H1 (cell line): ENCODE data around the gene GLYR1. TPM values are rescaled to one million over a fixed set of nuclear protein-coding genes. Genes with fewer than 3 reads are reported as not detected.

ENCODE experiments used
- CTCF ChIA-PET: fragments of 300-600 bp; sonication (Branson Sonifier 250); formaldehyde crosslinking; loops from one replicate; lab custom pipeline; 2021; ENCODE audit not compliant: partially characterized antibody; lab: Charles Lee
- POLR2A ChIA-PET: fragments of 300-600 bp; sonication (Branson Sonifier 250); formaldehyde crosslinking; loops from one replicate; lab custom pipeline; 2021; ENCODE audit warnings: inconsistent platforms; ENCODE audit not compliant: partially characterized antibody; lab: Charles Lee
- DNase-seq, 2 experiments: peaks; one replicate each; pipeline versions ENCODE4 v3.0.0 to v3.0.0-alpha.2; 2010 to 2022; ENCODE audit warnings: low spot score in 2 of 2, low read depth in 1 of 2, mixed read lengths in 1 of 2
- FAIRE-seq: peaks from 2 replicates; lab custom pipeline; 2011; peaks lifted over from hg19 to GRCh38; lab: Jason Lieb, UNC
- H2AFZ ChIP-seq: 2 replicates; pipeline ENCODE4 v1.8.1; 2012; ENCODE audit warnings: low read length, inconsistent platforms
- H2AK5ac ChIP-seq: 2 replicates; pipeline ENCODE4 v1.6.1; 2013; ENCODE audit warnings: low read depth, low read length
- H2BK120ac ChIP-seq: replicated peaks from 2 replicates; pipeline ENCODE3; 2013; ENCODE audit warnings: low read depth, low read length, inconsistent platforms
- H2BK12ac ChIP-seq: 2 replicates; pipeline ENCODE4 v1.6.1; 2013; ENCODE audit warnings: low read depth, low read length
- H2BK15ac ChIP-seq: 2 replicates; pipeline ENCODE4 v1.6.1; 2013; ENCODE audit warnings: low read length
- H2BK20ac ChIP-seq: 2 replicates; pipeline ENCODE4 v1.6.1; 2013; ENCODE audit warnings: low read length
- H2BK5ac ChIP-seq: 2 replicates; pipeline ENCODE4 v1.6.1; 2013; ENCODE audit warnings: low read depth, low read length
- H3K14ac ChIP-seq: 2 replicates; pipeline ENCODE4 v1.6.1; 2013; ENCODE audit warnings: inconsistent platforms; ENCODE audit not compliant: insufficient read length
- H3K18ac ChIP-seq: 2 replicates; pipeline ENCODE4 v1.6.1; 2013; ENCODE audit warnings: low read length; ENCODE audit errors: extremely low read depth
- H3K23ac ChIP-seq: 2 replicates; pipeline ENCODE4 v1.6.1; 2013; ENCODE audit warnings: inconsistent platforms; ENCODE audit not compliant: insufficient read length
- H3K23me2 ChIP-seq: 2 replicates; pipeline ENCODE4 v1.6.1; 2013; ENCODE audit warnings: low read depth, low read length
- H3K27ac ChIP-seq: 2 replicates; pipeline ENCODE4 v1.6.1; 2011; ENCODE audit warnings: low read depth, low read length, inconsistent platforms
- H3K27me3 ChIP-seq, 4 experiments: replicated peaks in 1 of 4; 1 replicate in 1 of 4; 2 replicates in 3 of 4; pipeline versions ENCODE4 v1.6.1 to v1.8.1; 2011 to 2013; ENCODE audit warnings: low read length in 3 of 4, mild to moderate bottlenecking in 3 of 4, inconsistent platforms in 2 of 4, mixed read lengths in 2 of 4, moderate library complexity in 1 of 4; ENCODE audit not compliant: control insufficient read depth in 3 of 4, insufficient read depth in 3 of 4; ENCODE audit errors: extremely low read depth in 1 of 4
- H3K36me3 ChIP-seq, 4 experiments: 2 replicates each; pipeline versions ENCODE4 v1.6.1 to v1.8.1; 2011 to 2013; ENCODE audit warnings: mild to moderate bottlenecking in 4 of 4, low read length in 3 of 4, moderate library complexity in 2 of 4, control low read depth in 1 of 4, inconsistent platforms in 1 of 4; ENCODE audit not compliant: insufficient read depth in 4 of 4, control insufficient read depth in 2 of 4
- H3K4ac ChIP-seq: replicated peaks from 2 replicates; pipeline ENCODE3; 2013; ENCODE audit warnings: low read length, low read depth, mixed read lengths, inconsistent platforms; ENCODE audit not compliant: insufficient read length
- H3K4me1 ChIP-seq, 4 experiments: replicated peaks in 1 of 4; 1 replicate in 1 of 4; 2 replicates in 3 of 4; pipeline versions ENCODE4 v1.6.1 to v1.8.1; 2011 to 2013; ENCODE audit warnings: low read length in 3 of 4, inconsistent platforms in 2 of 4, mixed read lengths in 1 of 4; ENCODE audit not compliant: insufficient read depth in 4 of 4, control insufficient read depth in 3 of 4
- H3K4me2 ChIP-seq, 2 experiments: 2 replicates each; pipeline versions ENCODE4 v1.6.1 to v1.8.1; 2011 to 2013; ENCODE audit warnings: low read depth in 2 of 2, low read length in 2 of 2, control low read depth in 1 of 2, inconsistent platforms in 1 of 2, mild to moderate bottlenecking in 1 of 2; ENCODE audit not compliant: insufficient read depth in 1 of 2
- H3K4me3 ChIP-seq, 4 experiments: fragments of 200-600, 300-600 bp in 1 of 4; sonication (generic), shearing (Covaris generic), sonication (Bioruptor Twin) in 1 of 4; 2 replicates each; pipeline versions ENCODE4 v1.5.1 to v1.8.1; 2011 to 2016; ENCODE audit warnings: low read length in 4 of 4, low read depth in 3 of 4, control low read depth in 2 of 4, inconsistent platforms in 2 of 4, mild to moderate bottlenecking in 2 of 4, mixed read lengths in 1 of 4, moderate library complexity in 1 of 4; ENCODE audit not compliant: insufficient read depth in 2 of 4; ENCODE audit errors: extremely low read depth in 1 of 4
- H3K56ac ChIP-seq: replicated peaks from 2 replicates; pipeline ENCODE3; 2013; ENCODE audit warnings: low read depth, mild to moderate bottlenecking, mixed read lengths, low read length, inconsistent platforms; ENCODE audit not compliant: insufficient read length
- H3K79me1 ChIP-seq: 2 replicates; pipeline ENCODE4 v1.6.1; 2013; ENCODE audit warnings: low read depth, low read length, control low read depth
- H3K79me2 ChIP-seq, 2 experiments: 2 replicates each; pipeline versions ENCODE4 v1.6.1 to v1.8.1; 2012 to 2013; ENCODE audit warnings: low read length in 2 of 2, mild to moderate bottlenecking in 2 of 2, inconsistent platforms in 1 of 2; ENCODE audit not compliant: insufficient read depth in 2 of 2, control insufficient read depth in 1 of 2
- H3K9ac ChIP-seq, 4 experiments: replicated peaks in 1 of 4; 1 replicate in 1 of 4; 2 replicates in 3 of 4; pipeline versions ENCODE4 v1.6.1 to v1.8.1; 2011 to 2013; ENCODE audit warnings: low read depth in 3 of 4, low read length in 3 of 4, control low read depth in 2 of 4, mild to moderate bottlenecking in 2 of 4, moderate library complexity in 2 of 4, inconsistent platforms in 1 of 4; ENCODE audit errors: extremely low read depth in 1 of 4
- H3K9me3 ChIP-seq, 2 experiments: 2 replicates each; pipeline versions ENCODE4 v1.6.1 to v1.8.1; 2012 to 2013; ENCODE audit warnings: mild to moderate bottlenecking in 2 of 2, moderate library complexity in 2 of 2, control low read depth in 1 of 2, inconsistent platforms in 1 of 2, low read depth in 1 of 2, low read length in 1 of 2, mixed read lengths in 1 of 2; ENCODE audit not compliant: insufficient read depth in 2 of 2
- H4K20me1 ChIP-seq, 2 experiments: replicated peaks in 1 of 2; 2 replicates each; pipeline versions ENCODE3 to v1.8.1; 2011 to 2013; ENCODE audit warnings: inconsistent platforms in 2 of 2, low read length in 2 of 2, mild to moderate bottlenecking in 1 of 2; ENCODE audit not compliant: insufficient read depth in 2 of 2, control insufficient read depth in 1 of 2
- H4K5ac ChIP-seq: 2 replicates; pipeline ENCODE4 v1.6.1; 2013; ENCODE audit warnings: low read length, low read depth, mixed read lengths, inconsistent platforms; ENCODE audit not compliant: insufficient read length
- H4K8ac ChIP-seq: 2 replicates; pipeline ENCODE4 v1.8.0; 2013; ENCODE audit warnings: mild to moderate bottlenecking, moderate library complexity, low read length, inconsistent platforms; ENCODE audit not compliant: insufficient read depth; ENCODE audit errors: extremely low read depth
- H4K91ac ChIP-seq: replicated peaks from 2 replicates; pipeline ENCODE3; 2013; ENCODE audit warnings: low read length, mixed read lengths, inconsistent platforms; ENCODE audit not compliant: insufficient read length
- BCL11A ChIP-seq, 2 experiments: IDR thresholded peaks; one replicate each; pipeline ENCODE4 v1.6.1; 2011; ENCODE audit warnings: low read depth in 2 of 2, low read length in 2 of 2, mild to moderate bottlenecking in 2 of 2
- CBX8 ChIP-seq: fragments of 300-800, 300-1000 bp; sonication (generic); IDR thresholded peaks from 2 replicates; pipeline ENCODE4 v1.7.1; 2016; ENCODE audit warnings: low read depth, low read length, borderline replicate concordance
- CHD2 ChIP-seq: IDR thresholded peaks from 2 replicates; pipeline ENCODE4 v1.6.1; 2012; ENCODE audit warnings: low read length, improper control_type of control experiment
- EP300 ChIP-seq, 2 experiments: IDR thresholded peaks; 1 replicate in 1 of 2; 2 replicates in 1 of 2; pipeline ENCODE4 v1.6.1; 2011 to 2012; ENCODE audit warnings: low read depth in 2 of 2, low read length in 2 of 2, mild to moderate bottlenecking in 2 of 2, borderline replicate concordance in 1 of 2, inconsistent platforms in 1 of 2, moderate library complexity in 1 of 2
- HDAC2 ChIP-seq, 2 experiments: fragments of 300-600 bp in 1 of 2; sonication (generic) in 1 of 2; IDR thresholded peaks; 2 replicates each; pipeline ENCODE4 v1.6.1; 2011 to 2012; ENCODE audit warnings: low read depth in 2 of 2, low read length in 2 of 2, mild to moderate bottlenecking in 2 of 2, moderate library complexity in 2 of 2, borderline replicate concordance in 1 of 2, inconsistent platforms in 1 of 2
- KDM4A ChIP-seq: IDR thresholded peaks from one replicate; pipeline ENCODE4 v1.7.1; 2012; ENCODE audit warnings: low read depth, mild to moderate bottlenecking, moderate library complexity, low read length, inconsistent platforms; ENCODE audit not compliant: severe bottlenecking
- SIN3A ChIP-seq, 2 experiments: IDR thresholded peaks in 1 of 2; conservative IDR thresholded peaks in 1 of 2; 2 replicates each; pipeline ENCODE4 v1.6.1; 2011 to 2012; ENCODE audit warnings: low read length in 2 of 2, improper control_type of control experiment in 1 of 2, low read depth in 1 of 2, mild to moderate bottlenecking in 1 of 2
- SP4 ChIP-seq: IDR thresholded peaks from 2 replicates; pipeline ENCODE4 v1.6.1; 2012; ENCODE audit warnings: low read length, inconsistent platforms
- WGBS, 2 experiments: shearing (Covaris generic) in 1 of 2; methylation state at CpG; one replicate each; pipeline versions ENCODE4 v1.1.6 to v1.1.7; 2013 to 2015; ENCODE audit warnings: low lambda C conversion rate in 2 of 2, mixed read lengths in 2 of 2, inconsistent platforms in 1 of 2, low coverage in 1 of 2, missing lambda C conversion rate in 1 of 2; ENCODE audit not compliant: insufficient replicate concordance in 2 of 2, insufficient coverage in 1 of 2, insufficient read length in 1 of 2; ENCODE audit errors: extremely low coverage in 1 of 2, missing lambda C conversion rate in 1 of 2; 5-methylcytosine and 5-hydroxymethylcytosine counted together
- polyA plus RNA-seq, 7 experiments: library from polyadenylated mRNA; depleted of rRNA in 3 of 7; stranded (reverse) in 5 of 7; unstranded in 2 of 7; fragments of >200 nt in 5 of 7; fragments of 200-250 nt in 2 of 7; gene quantifications; 1 replicate in 5 of 7; 2 replicates in 1 of 7; 4 replicates in 1 of 7; pipeline versions ENCODE4 v1.2.1 to v1.2.3, GENCODE V29; 2011 to 2013; ENCODE audit warnings: missing spikeins in 2 of 7, mixed read lengths in 2 of 7
- total RNA-seq: library from RNA; stranded (reverse); fragmentation: NEBNext Ultra II Directional; extraction: Animal tissue kit (Norgen Biotek cat#: 25700); gene quantifications from 2 replicates; pipeline ENCODE4 v1.2.1, GENCODE V29; 2021
- TF ChIP-seq, protein P1 (sequence below), 3 experiments: IDR thresholded peaks; 1 replicate in 2 of 3; 2 replicates in 1 of 3; pipeline versions ENCODE4 v1.5.1 to v1.6.1; 2011; ENCODE audit warnings: low read length in 3 of 3, mild to moderate bottlenecking in 3 of 3, inconsistent platforms in 2 of 3, low read depth in 1 of 3, moderate library complexity in 1 of 3; ENCODE audit not compliant: insufficient read depth in 1 of 3; ENCODE audit errors: control extremely low read depth in 1 of 3

GLYR1 gene
- total and polyA plus RNA-seq, 2 of the 8 experiments (the other 6 are each of a cell fraction or from before 2014, with no cell fraction given) = 50.2 to 115 TPM

DNA sequence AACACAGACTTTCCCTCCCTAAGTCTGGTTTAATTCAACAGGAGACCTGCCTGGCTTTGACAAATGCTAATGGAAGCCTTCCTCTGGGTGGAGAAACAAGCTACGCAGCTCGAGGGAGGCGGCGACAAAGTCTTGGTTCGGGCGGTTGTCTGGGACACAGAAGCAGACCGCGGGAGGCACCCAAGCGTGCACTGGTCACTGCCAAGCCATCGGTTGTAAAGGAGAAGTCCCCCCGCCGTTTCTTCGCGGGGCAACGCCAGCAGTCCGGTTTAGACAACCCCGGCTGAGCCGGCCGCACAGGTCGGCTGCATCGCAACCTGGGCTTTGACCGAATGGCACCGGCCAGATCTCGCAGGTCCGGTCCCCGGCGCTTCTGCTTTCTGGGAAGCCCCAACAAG is 586 bp downstream of the GLYR1 start:
- Histone ChIP-seq H2AK5ac (no peak overlapping the region), H3K18ac (no peak overlapping the region), H3K4ac (no peak overlapping the region), H3K9ac (peak overlapping the region; percentile 89 to 94 (median 91)), H2BK20ac (no peak overlapping the region), H3K79me1 (peaks cover 10% of the 10 kb centered on the region), H4K5ac (no peak overlapping the region), H2BK5ac (no peak overlapping the region), H2BK120ac (no peak overlapping the region), H3K4me1 (peaks cover 3 to 11% (median 5%) of the 10 kb centered on the region in 4 experiments; a peak in 6 of 7 replicates), H4K91ac (no peak overlapping the region), H3K14ac (no peak overlapping the region), H3K23me2 (peaks cover 9% of the 10 kb centered on the region), H3K56ac (no peak overlapping the region), H3K36me3 (peaks cover 11 to 34% (median 26%) of the 10 kb centered on the region in 4 experiments; a peak in 7 of 8 replicates), H4K20me1 (peaks cover 15 to 21% of the 10 kb centered on the region in 2 experiments), H2AFZ (no peak overlapping the region), H2BK15ac (no peak overlapping the region), H3K4me3 (peak overlapping the region; percentile 88 to 95 (median 90)), H3K27ac (peak overlapping the region; percentile 87), H3K4me2 (peak overlapping the region; percentile 95 to 96), H2BK12ac (no peak overlapping the region), H3K9me3 (no peaks in the 10 kb centered on the region), H3K79me2 (peaks cover 18 to 61% of the 10 kb centered on the region in 2 experiments), H3K23ac (no peak overlapping the region), H4K8ac (peak overlapping the region; percentile 98), H3K27me3 (no peaks in the 10 kb centered on the region)
- POLR2A ChIA-PET = interaction anchor here (0.7 to 2.4 kb wide), 10 partner anchors 9 to 170 kb away, joined by 3 to 12 read pairs (median 4); partner anchors contain the start of genes ANKS3, DNAAF8, PPL and ROGDI
- FAIRE-seq (no peak), DNase-seq (no peak)
- 3% methylated on average over 27 of the region's 27 CpGs; no CpG with 5 or more reads in 1 of the 2 experiments for WGBS, 2 experiments
- CTCF ChIA-PET = interaction anchor here (0.6 to 1.0 kb wide), 2 partner anchors 9 to 60 kb away, joined by 3 to 4 read pairs; no protein-coding TSS in a partner anchor
- TF ChIP-seq KDM4A (peak; percentile 7), CHD2 (no peak), BCL11A (IDR thresholded peaks at IDR 0.05; ENCODE audit: low read depth in 2 of 2, low read length in 2 of 2) (no peak), CBX8 (no peak), EP300 (IDR thresholded peaks at IDR 0.05; ENCODE audit: borderline replicate concordance in 1 of 2, low read depth in 2 of 2, low read length in 2 of 2) (no peak), SIN3A (conservative IDR thresholded peaks at IDR 0.05 in 1 of 2, IDR thresholded peaks at IDR 0.05 in 1 of 2; ENCODE audit: low read depth in 1 of 2, low read length in 2 of 2) (0 out of 4 replicates have a peak, but pooled peaks of 1 of the 2 experiments have one; percentile 30), HDAC2 (IDR thresholded peaks at IDR 0.05; ENCODE audit: borderline replicate concordance in 1 of 2, low read depth in 2 of 2, low read length in 2 of 2) (peak in 1 of 2 experiments; percentile 51; a peak in 1 of 4 replicates), SP4 (no peak)
- TF ChIP-seq, protein P1, sequence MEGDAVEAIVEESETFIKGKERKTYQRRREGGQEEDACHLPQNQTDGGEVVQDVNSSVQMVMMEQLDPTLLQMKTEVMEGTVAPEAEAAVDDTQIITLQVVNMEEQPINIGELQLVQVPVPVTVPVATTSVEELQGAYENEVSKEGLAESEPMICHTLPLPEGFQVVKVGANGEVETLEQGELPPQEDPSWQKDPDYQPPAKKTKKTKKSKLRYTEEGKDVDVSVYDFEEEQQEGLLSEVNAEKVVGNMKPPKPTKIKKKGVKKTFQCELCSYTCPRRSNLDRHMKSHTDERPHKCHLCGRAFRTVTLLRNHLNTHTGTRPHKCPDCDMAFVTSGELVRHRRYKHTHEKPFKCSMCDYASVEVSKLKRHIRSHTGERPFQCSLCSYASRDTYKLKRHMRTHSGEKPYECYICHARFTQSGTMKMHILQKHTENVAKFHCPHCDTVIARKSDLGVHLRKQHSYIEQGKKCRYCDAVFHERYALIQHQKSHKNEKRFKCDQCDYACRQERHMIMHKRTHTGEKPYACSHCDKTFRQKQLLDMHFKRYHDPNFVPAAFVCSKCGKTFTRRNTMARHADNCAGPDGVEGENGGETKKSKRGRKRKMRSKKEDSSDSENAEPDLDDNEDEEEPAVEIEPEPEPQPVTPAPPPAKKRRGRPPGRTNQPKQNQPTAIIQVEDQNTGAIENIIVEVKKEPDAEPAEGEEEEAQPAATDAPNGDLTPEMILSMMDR (IDR thresholded peaks at IDR 0.05; ENCODE audit: control extremely low read depth in 1 of 3, insufficient read depth in 1 of 3, low read depth in 1 of 3, low read length in 3 of 3) = no peak
